GM04504 (cell line): ENCODE results near the gene UIMC1.
"Not testable (repeated sequence)": the region's sequence is repeated elsewhere in the genome, so short reads cannot be mapped to it uniquely, and the experiment has no call there.

Experiments used
- DNase-seq: peaks from one replicate; pipeline ENCODE4 v3.0.0-alpha.2; 2012; ENCODE audit warnings: low read depth

Gene UIMC1

GRCh38 chr5:177005619-177006264 lies 837 bp downstream of the UIMC1 start:
- DNase-seq = no peak

GRCh38 chr5:177004961-177005360 lies 1.6 kb downstream of the UIMC1 start:
- DNase-seq = no peak

GRCh38 chr5:177003649-177004048 lies 2.9 kb downstream of the UIMC1 start:
- DNase-seq = no peak

GRCh38 chr5:176999526-176999925 lies 7.1 kb downstream of the UIMC1 start:
- DNase-seq = not testable (repeated sequence)

GRCh38 chr5:176998828-176999227 lies 7.8 kb downstream of the UIMC1 start:
- no peak for DNase-seq

- no peak for DNase-seq
These were observed 9.8 kb downstream of the UIMC1 start for GRCh38 chr5:176996780-176997179.

- DNase-seq = peak; percentile 70
These were observed 10.4 kb downstream of the UIMC1 start for GRCh38 chr5:176995896-176996767.

- DNase-seq = no peak
These were observed 11.5 kb downstream of the UIMC1 start for GRCh38 chr5:176995122-176995490.

- no peak for DNase-seq
These were observed 12.0 kb downstream of the UIMC1 start for GRCh38 chr5:176994460-176995121.

GRCh38 chr5:176993081-176993480 lies 13.5 kb downstream of the UIMC1 start:
- not testable (repeated sequence) for DNase-seq

GRCh38 chr5:176987583-176987982 lies 19.0 kb downstream of the UIMC1 start:
- no peak for DNase-seq

GRCh38 chr5:176986280-176986679 lies 20.3 kb downstream of the UIMC1 start:
- no peak for DNase-seq

GRCh38 chr5:176985516-176985915 lies 21.1 kb downstream of the UIMC1 start:
- no peak for DNase-seq

- DNase-seq = not testable (repeated sequence)
These were observed 22.4 kb downstream of the UIMC1 start for GRCh38 chr5:176984176-176984575.

GRCh38 chr5:176983593-176983992 lies 23.0 kb downstream of the UIMC1 start:
- not testable (repeated sequence) for DNase-seq

GRCh38 chr5:176983112-176983511 lies 23.5 kb downstream of the UIMC1 start:
- not testable (repeated sequence) for DNase-seq

GRCh38 chr5:176980818-176981217 lies 25.8 kb downstream of the UIMC1 start:
- no peak for DNase-seq

GRCh38 chr5:176979669-176980068 lies 26.9 kb downstream of the UIMC1 start:
- no peak for DNase-seq

GRCh38 chr5:176965633-176966032 lies 40.9 kb downstream of the UIMC1 start:
- DNase-seq = no peak

GRCh38 chr5:176959051-176959450 lies 47.5 kb downstream of the UIMC1 start:
- no peak for DNase-seq

- no peak for DNase-seq
These were observed 49.8 kb downstream of the UIMC1 start for GRCh38 chr5:176956756-176957155.

- no peak for DNase-seq
These were observed 50.7 kb downstream of the UIMC1 start for GRCh38 chr5:176955895-176956294.

GRCh38 chr5:176954050-176954449 lies 52.5 kb downstream of the UIMC1 start:
- DNase-seq = no peak
